ENCODE measurements around the gene ROBO2.

The ROBO2 gene

DNA sequence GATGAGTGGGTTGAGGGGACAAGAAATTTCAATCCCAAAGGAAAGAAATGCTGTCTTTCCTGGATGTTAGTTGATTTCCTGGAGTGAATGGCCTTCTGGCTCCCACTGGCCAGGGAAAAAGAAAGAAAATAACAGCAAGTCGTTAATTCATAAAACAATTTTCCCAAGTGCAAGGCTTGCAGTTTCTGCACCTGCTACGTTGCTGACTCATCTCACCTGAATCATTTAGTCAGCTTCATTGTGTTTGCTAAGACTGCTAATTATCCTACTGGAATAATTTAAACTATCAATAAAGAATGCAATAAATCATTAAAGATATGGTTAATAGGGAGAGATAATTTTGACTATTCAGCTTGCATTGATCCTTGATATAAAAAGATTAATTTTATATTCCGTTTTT lies 387.6 kb downstream of the ROBO2 start:
- no peak for DNase-seq (ENCODE audit: extremely low spot score)
- TF ChIP-seq CTCF (IDR thresholded peaks at IDR 0.05; ENCODE audit: control extremely low read depth, extremely low read depth, low read depth, missing control alignments): no peak
- POLR2A ChIA-PET: no interaction called here

GRCh38 chr3:77436908-77437307 lies 397.0 kb downstream of the ROBO2 start:
- no peak for DNase-seq (ENCODE audit: extremely low spot score)
- CTCF ChIA-PET: interaction anchor here (1.3 kb wide), 1 partner anchor 11 kb away, joined by 3 read pairs; no protein-coding TSS in a partner anchor
- POLR2A ChIA-PET: no interaction called here
- TF ChIP-seq CTCF (IDR thresholded peaks at IDR 0.05; ENCODE audit: control extremely low read depth, extremely low read depth, low read depth, missing control alignments): no peak

More for the DNA sequence above, 387.6 kb downstream of the ROBO2 start:
- CTCF ChIA-PET: interaction anchor here (1.0 to 1.1 kb wide), 2 partner anchors 12 to 18 kb away, joined by 4 read pairs; no protein-coding TSS in a partner anchor

- DNase-seq (ENCODE audit: extremely low spot score): no peak
- POLR2A ChIA-PET: no interaction called here
- no peak for TF ChIP-seq CTCF (IDR thresholded peaks at IDR 0.05; ENCODE audit: control extremely low read depth, extremely low read depth, low read depth, missing control alignments)
- CTCF ChIA-PET: no interaction called here
Measured at GRCh38 chr3:77446084-77446483, 406.2 kb downstream of the ROBO2 start.

DNA sequence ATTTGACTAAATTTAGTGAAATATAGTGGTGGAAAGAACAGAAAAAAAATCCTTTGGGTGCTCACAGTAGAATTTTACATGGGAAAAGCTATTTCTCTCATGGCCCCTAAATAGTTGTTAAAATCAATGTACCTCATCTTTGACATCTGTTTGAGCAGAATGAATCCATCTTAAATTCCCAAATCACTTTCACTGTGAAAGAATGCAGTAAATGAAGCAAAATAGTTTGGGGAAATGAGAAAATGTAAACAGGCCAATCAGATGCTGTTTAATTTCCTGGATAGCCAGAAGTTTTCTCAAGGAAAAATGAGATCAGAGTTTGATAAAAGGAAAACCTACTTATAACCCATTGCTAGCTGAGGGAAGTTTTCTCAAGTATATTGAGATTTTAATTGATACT lies 406.9 kb downstream of the ROBO2 start:
- POLR2A ChIA-PET: no interaction called here
- no peak for DNase-seq (ENCODE audit: extremely low spot score)
- no peak for TF ChIP-seq CTCF (IDR thresholded peaks at IDR 0.05; ENCODE audit: control extremely low read depth, extremely low read depth, low read depth, missing control alignments)
- CTCF ChIA-PET: no interaction called here

DNA sequence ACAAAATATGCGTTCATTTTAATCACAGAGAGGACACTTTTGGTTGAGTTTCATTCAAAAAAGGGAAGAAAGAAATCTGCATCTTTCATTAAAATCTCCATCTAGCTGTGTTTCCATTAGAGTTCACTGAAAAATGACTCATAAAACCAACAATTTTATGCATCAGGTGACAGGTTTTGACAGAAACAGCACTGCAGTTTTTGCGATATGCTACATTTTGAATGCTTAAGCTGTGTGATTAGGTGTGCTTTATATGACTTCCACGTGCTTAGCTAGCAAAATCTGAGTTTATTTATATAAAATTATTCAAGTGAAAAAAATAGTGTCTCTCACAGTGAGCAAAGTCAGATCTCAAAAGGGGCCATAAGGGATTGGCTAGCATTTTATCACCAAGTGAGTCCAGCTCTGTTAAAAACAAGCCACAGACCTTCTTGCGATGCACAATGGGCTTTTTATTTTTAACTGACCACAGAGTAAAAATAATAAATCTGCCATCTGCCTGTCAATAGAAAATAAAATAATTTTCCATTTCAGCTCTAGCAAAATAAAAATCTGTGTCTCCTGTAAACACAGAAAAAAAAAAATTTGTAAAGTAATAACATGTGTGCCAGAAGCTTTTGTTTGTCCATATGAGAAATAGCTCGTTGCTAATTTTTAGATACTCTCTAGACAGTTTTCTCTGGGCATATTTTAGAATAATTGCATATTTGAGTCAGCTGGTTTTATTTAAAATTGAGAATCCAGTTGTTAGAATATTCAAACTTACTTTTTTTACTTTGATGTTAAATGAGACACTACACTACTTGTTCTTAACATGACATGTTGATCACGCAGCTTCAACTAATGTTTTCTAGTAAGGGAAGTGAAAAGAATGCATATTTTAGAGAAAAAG lies 409.8 kb downstream of the ROBO2 start:
- POLR2A ChIA-PET: no interaction called here
- TF ChIP-seq CTCF (IDR thresholded peaks at IDR 0.05; ENCODE audit: control extremely low read depth, extremely low read depth, low read depth, missing control alignments): no peak
- CTCF ChIA-PET: interaction anchor here (0.7 to 1.2 kb wide), 3 partner anchors 8 to 101 kb away, joined by 3 read pairs; no protein-coding TSS in a partner anchor
- DNase-seq (ENCODE audit: extremely low spot score): no peak

- DNase-seq (ENCODE audit: extremely low spot score): no peak
- no peak for TF ChIP-seq CTCF (IDR thresholded peaks at IDR 0.05; ENCODE audit: control extremely low read depth, extremely low read depth, low read depth, missing control alignments)
- POLR2A ChIA-PET: no interaction called here
- CTCF ChIA-PET: no interaction called here
Measured at GRCh38 chr3:77456431-77456830, 416.5 kb downstream of the ROBO2 start.

Measured in GM10248 (cell line).